Brain microvascular endothelial cell (primary cell): Measurements from ENCODE around the gene CREB5.

Experiments
- DNase-seq: peaks from one replicate; pipeline ENCODE4 v3.0.0-alpha.2; 2020
- H3K27ac ChIP-seq: fragments of 250-450 bp; sonication (Bioruptor Pico); 2 replicates; pipeline ENCODE4 v1.5.1; 2020; ENCODE audit warnings: mild to moderate bottlenecking, moderate library complexity
- H3K27me3 ChIP-seq: fragments of 250-450 bp; sonication (Bioruptor Pico); replicated peaks from 2 replicates; pipeline ENCODE4 v1.5.1; 2020; ENCODE audit warnings: mild to moderate bottlenecking
- H3K36me3 ChIP-seq: fragments of 250-450 bp; sonication (Bioruptor Pico); replicated peaks from 2 replicates; pipeline ENCODE4 v1.5.1; 2020; ENCODE audit warnings: mild to moderate bottlenecking
- H3K4me3 ChIP-seq: 2 replicates; pipeline ENCODE4 v1.5.1; 2011; ENCODE audit warnings: low read depth, mild to moderate bottlenecking, control low read depth, low read length, moderate library complexity
- CTCF ChIP-seq: IDR thresholded peaks from 2 replicates; pipeline ENCODE4 v1.5.1; 2011; ENCODE audit warnings: low read depth, mild to moderate bottlenecking, moderate library complexity, low read length, control low read depth, inconsistent platforms; ENCODE audit errors: missing control alignments
- in situ Hi-C: cut with HindIII; loops from 2 replicates; pipeline ENCODE4 v1.10.0; 2017; ENCODE audit warnings: low sequenced_read_pairs, low pct_ligation_motif_present

CREB5 gene

DNA sequence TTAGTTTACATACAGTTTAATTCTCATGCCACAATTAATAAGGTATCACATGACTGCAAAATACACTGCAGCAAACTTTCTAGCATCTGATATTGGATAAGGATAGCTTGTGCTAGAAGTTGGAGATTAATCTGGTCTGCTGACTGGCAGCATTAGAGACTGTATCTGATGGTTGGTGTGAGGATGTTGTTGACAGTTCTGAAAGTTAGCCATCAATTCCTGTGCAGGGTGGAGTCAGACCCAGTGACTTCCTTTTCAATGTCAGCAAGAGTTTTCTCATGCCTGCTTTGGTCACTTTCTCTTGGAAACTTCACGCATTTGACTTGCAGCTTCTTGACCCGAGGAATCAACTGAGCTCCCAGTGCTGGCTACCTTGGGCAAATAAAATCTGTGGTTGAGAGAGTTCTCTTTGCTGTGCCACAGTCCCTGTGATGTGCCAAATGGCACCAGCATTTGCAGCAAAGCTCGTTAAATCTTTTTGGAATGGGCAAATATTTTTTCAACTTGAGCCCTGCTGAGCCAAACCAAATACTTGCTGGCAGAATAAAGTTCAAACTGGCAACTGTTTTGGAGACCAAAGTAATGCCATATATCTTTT, 312.8 kb downstream of the CREB5 start:
- no peak for TF ChIP-seq CTCF
- DNase-seq = no peak
- H3K27me3 ChIP-seq = no peaks in the 10 kb centered on the region
- no peaks in the 10 kb centered on the region for H3K36me3 ChIP-seq
- no peak overlapping the region for H3K4me3 ChIP-seq
- no peak overlapping the region for H3K27ac ChIP-seq
- in situ Hi-C loops = no loop called here

GRCh38 chr7:28725911-28726310, 313.6 kb downstream of the CREB5 start:
- H3K4me3 ChIP-seq = no peak overlapping the region
- H3K27ac ChIP-seq = no peak overlapping the region
- no peak for DNase-seq
- in situ Hi-C loops = no loop called here
- H3K36me3 ChIP-seq = no peaks in the 10 kb centered on the region
- no peak for TF ChIP-seq CTCF
- H3K27me3 ChIP-seq = no peaks in the 10 kb centered on the region

- H3K4me3 ChIP-seq = no peak overlapping the region
- no peaks in the 10 kb centered on the region for H3K36me3 ChIP-seq
- in situ Hi-C loops = no loop called here
- no peak overlapping the region for H3K27ac ChIP-seq
- DNase-seq = no peak
- no peak for TF ChIP-seq CTCF
- H3K27me3 ChIP-seq = no peaks in the 10 kb centered on the region
Observed at GRCh38 chr7:28726555-28726954, 314.2 kb downstream of the CREB5 start.

GRCh38 chr7:28729281-28729680, 317.0 kb downstream of the CREB5 start:
- Histone ChIP-seq H3K27ac (no peak overlapping the region), H3K4me3 (no peak overlapping the region), H3K27me3 (no peaks in the 10 kb centered on the region), H3K36me3 (no peaks in the 10 kb centered on the region)
- no peak for TF ChIP-seq CTCF
- peak; percentile 19 for DNase-seq
- in situ Hi-C loops = no loop called here

DNA sequence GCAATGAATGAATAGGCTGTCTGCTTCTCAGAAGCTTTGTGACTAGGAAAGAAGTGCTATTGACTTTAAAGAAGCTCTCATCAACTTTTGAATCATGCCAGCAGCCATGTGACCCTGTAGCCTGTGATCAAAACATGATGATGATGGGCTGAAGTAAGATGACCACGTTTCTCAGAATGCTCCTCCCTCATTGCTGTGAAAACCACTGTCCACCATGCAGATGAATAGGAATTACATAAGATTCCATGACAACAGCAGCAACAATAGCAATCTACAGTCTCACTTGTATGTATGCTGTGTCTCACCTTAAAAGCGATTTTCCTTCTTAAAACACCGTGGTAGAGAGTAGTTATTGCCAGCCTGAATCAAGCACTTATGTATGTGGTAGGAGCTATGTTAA, 317.4 kb downstream of the CREB5 start:
- DNase-seq = peak; percentile 45
- in situ Hi-C loops = no loop called here
- H3K36me3 ChIP-seq = no peaks in the 10 kb centered on the region
- no peak overlapping the region for H3K27ac ChIP-seq
- TF ChIP-seq CTCF = no peak
- no peak overlapping the region for H3K4me3 ChIP-seq
- H3K27me3 ChIP-seq = no peaks in the 10 kb centered on the region

GRCh38 chr7:28731092-28731658, 318.9 kb downstream of the CREB5 start:
- Histone ChIP-seq H3K27ac (no peak overlapping the region), H3K4me3 (no peak overlapping the region), H3K36me3 (no peaks in the 10 kb centered on the region), H3K27me3 (no peaks in the 10 kb centered on the region)
- in situ Hi-C loops = no loop called here
- no peak for DNase-seq
- TF ChIP-seq CTCF = no peak
